ENCODE measurements around the gene EFNA4. TPM values are rescaled to one million over a fixed set of nuclear protein-coding genes. Genes with fewer than 3 reads are reported as not detected.

The EFNA4 gene
- total RNA-seq, 1 experiment from 2014 or later: 11.8 TPM

Other genes with a start within 250 kb of the EFNA4 start
- gene KCNN3, start 193.5 kb upstream of the EFNA4 start, total RNA-seq (2021): 0.83 TPM in 2 replicates
- 26.3 and 30.2 TPM in 2 replicates for gene PMVK, start 127.0 kb upstream of the EFNA4 start, total RNA-seq (2021)
- 21.6 and 22.5 TPM in 2 replicates for gene PBXIP1, start 107.6 kb upstream of the EFNA4 start, total RNA-seq (2021)
- 38.7 and 39.5 TPM in 2 replicates for gene PYGO2, start 102.0 kb upstream of the EFNA4 start, total RNA-seq (2021)
- 168 and 173 TPM in 2 replicates for gene SHC1, start 93.0 kb upstream of the EFNA4 start, total RNA-seq (2021)
- 279 and 283 TPM in 2 replicates for gene CKS1B, start 89.1 kb upstream of the EFNA4 start, total RNA-seq (2021)
- gene FLAD1, start 80.4 kb upstream of the EFNA4 start, total RNA-seq (2021): 97.0 and 102 TPM in 2 replicates
- gene LENEP, start 70.2 kb upstream of the EFNA4 start, total RNA-seq (2021): 1.4 and 2.8 TPM in 2 replicates
- gene ZBTB7B, start 60.9 kb upstream of the EFNA4 start, total RNA-seq (2021): 33.5 and 38.3 TPM in 2 replicates
- gene DCST2, start 30.0 kb upstream of the EFNA4 start, total RNA-seq (2021): 0.35 and 0.44 TPM in 2 replicates
- not detected in 2 replicates for gene DCST1, start 29.9 kb upstream of the EFNA4 start, total RNA-seq (2021)
- 29.6 and 30.6 TPM in 2 replicates for gene ADAM15, start 12.4 kb upstream of the EFNA4 start, total RNA-seq (2021)
- gene EFNA3, start 15.1 kb downstream of the EFNA4 start, total RNA-seq (2021): 3.9 and 4.6 TPM in 2 replicates
- 1.4 and 1.9 TPM in 2 replicates for gene EFNA1, start 64.1 kb downstream of the EFNA4 start, total RNA-seq (2021)
- gene SLC50A1, start 72.1 kb downstream of the EFNA4 start, total RNA-seq (2021): 24.9 and 26.0 TPM in 2 replicates
- 47.4 and 48.5 TPM in 2 replicates for gene DPM3, start 76.8 kb downstream of the EFNA4 start, total RNA-seq (2021)
- 149 and 152 TPM in 2 replicates for gene KRTCAP2, start 109.6 kb downstream of the EFNA4 start, total RNA-seq (2021)
- 16.5 and 18.4 TPM in 2 replicates for gene TRIM46, start 110.1 kb downstream of the EFNA4 start, total RNA-seq (2021)
- 5.0 and 5.9 TPM in 2 replicates for gene THBS3, start 144.2 kb downstream of the EFNA4 start, total RNA-seq (2021)
- gene MTX1, start 145.0 kb downstream of the EFNA4 start, total RNA-seq (2021): 43.6 and 45.0 TPM in 2 replicates
- gene ENTREP3, start 191.7 kb downstream of the EFNA4 start, total RNA-seq (2021): 40.8 and 41.0 TPM in 2 replicates
- gene SCAMP3, start 198.6 kb downstream of the EFNA4 start, total RNA-seq (2021): 52.5 and 54.0 TPM in 2 replicates
- gene CLK2, start 209.8 kb downstream of the EFNA4 start, total RNA-seq (2021): 77.5 and 81.5 TPM in 2 replicates
- gene HCN3, start 213.7 kb downstream of the EFNA4 start, total RNA-seq (2021): 4.7 and 5.4 TPM in 2 replicates
- gene PKLR, start 237.7 kb downstream of the EFNA4 start, total RNA-seq (2021): 0.13 TPM in 1 of 2 replicates, not detected in the other
- gene FDPS, start 245.1 kb downstream of the EFNA4 start, total RNA-seq (2021): 271 and 273 TPM in 2 replicates

All from H9 (cell line).